TTC549 (cell line): ENCODE results near the gene KLHL26.

Experiments used
- FAIRE-seq: peaks from 2 replicates; lab custom pipeline; 2012; peaks lifted over from hg19 to GRCh38; lab: Jason Lieb, UNC

Gene KLHL26

GRCh38 chr19:18616023-18616422 is 20.8 kb upstream of the KLHL26 start:
- FAIRE-seq, result no peak

GRCh38 chr19:18617562-18617961 is 19.3 kb upstream of the KLHL26 start:
- FAIRE-seq, result no peak

DNA sequence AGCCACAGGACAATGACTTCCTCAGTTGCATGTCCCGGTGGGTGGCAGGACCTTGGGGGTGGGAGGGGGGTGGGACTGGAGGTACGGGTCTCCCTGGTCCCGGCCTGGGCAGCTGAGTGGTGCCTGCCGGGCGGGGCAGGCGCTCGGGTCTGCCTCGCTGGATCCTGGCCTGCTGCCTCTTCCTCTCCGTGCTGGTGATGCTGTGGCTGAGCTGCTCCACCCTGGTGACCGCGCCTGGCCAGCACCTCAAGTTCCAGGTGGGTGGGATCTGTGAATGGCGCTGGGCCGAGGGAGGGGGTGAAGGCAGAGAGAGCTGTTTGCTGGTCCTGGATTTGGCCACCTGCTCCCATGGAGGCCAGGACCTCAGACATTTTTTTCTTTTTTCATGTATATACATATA is 18.6 kb upstream of the KLHL26 start:
- FAIRE-seq, result no peak

GRCh38 chr19:18620311-18620710 is 16.5 kb upstream of the KLHL26 start:
- FAIRE-seq, result no peak

DNA sequence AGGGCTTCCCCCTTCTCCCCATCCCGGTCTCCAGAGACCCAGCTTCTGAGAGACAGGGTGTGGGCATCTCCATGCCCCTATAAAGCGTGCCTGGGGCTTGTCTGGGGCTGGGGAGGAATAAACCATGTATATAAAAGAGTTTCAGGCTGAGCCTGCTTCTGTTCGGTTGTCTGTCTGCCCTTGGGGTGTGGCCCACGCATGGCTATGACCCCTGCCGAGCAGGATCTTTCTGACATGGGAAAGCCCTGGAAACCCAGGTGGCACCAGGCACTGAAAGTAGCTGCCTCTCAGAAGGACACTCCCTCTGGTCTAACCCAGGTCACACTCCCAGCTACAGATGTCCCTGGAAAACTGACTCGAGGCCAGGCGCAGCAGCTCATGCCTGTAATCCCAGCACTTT is 15.9 kb upstream of the KLHL26 start:
- no peak for FAIRE-seq

- FAIRE-seq, result no peak
Observed at GRCh38 chr19:18626906-18627305, 9.9 kb upstream of the KLHL26 start.

GRCh38 chr19:18629166-18630088 is 7.4 kb upstream of the KLHL26 start:
- FAIRE-seq, result no peak

DNA sequence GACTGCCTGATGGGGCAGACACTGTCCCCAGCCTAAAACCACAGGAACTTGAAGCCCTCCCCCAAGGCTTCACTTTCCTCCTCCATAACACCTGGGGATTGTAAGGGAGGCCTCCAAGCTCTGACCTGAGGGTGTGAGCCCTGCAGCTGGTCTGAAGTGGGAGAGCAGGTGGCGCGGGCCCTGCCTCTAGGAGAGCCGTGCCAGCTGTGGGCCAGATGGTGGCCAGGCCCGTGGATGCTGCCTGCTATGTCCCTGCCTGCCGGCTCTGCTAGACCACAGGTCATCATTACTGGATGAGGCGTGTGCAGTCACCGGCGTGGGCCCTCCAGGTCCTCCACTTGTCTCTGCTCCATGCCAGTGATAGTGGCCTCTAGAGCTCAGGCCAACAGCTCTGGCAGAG is 3.5 kb upstream of the KLHL26 start:
- FAIRE-seq, result no peak

DNA sequence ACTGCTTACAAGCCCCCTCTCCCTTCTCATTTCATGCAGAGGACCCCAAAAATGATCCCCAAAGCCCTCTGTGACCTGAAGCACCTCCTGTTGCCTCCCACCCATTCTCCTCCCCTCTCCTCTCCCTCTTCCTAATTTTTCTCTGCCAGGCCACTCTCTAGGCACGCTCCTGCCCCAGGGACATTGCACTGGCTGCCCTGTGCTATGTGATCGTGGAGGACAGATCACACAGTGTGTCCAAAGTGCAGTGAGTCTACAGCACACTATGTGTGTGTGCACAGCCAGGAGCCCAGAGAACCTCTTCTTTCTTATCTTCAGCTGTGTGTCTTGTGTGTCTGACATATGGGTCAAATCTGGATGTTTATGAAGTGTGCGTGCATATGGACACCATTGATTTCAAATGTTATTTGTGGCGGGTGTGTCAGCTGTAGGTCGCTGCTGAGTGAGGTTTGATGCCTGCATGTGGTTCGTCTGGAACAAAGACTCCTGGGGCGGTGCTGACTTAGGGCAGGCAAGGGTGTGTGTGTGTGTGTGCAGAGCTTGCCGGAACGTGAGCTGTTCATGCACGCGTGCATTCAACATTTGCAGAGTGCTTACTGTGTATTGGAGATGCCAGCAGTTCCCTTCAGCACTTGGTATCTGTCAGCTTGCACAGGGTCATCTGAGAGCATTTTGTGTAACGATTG is 2.1 kb upstream of the KLHL26 start:
- FAIRE-seq, result no peak

DNA sequence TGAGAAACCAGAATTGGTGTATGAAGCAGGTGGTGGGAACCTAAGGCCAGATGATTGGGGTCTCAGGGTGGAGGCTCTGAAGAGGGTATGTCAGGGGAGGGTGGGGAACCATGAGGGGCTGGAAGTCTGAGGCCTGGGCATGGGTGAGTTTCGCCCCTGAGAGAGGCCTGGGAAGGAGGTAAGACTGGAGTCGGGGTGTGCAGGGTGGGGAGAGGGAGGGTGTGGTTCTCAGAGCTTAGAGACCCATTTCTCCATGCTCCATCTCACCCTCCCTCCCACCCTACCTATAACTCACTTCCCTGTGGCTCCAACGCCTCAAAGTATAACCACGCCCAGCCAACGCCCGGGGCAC is 1.0 kb upstream of the KLHL26 start:
- no peak for FAIRE-seq

DNA sequence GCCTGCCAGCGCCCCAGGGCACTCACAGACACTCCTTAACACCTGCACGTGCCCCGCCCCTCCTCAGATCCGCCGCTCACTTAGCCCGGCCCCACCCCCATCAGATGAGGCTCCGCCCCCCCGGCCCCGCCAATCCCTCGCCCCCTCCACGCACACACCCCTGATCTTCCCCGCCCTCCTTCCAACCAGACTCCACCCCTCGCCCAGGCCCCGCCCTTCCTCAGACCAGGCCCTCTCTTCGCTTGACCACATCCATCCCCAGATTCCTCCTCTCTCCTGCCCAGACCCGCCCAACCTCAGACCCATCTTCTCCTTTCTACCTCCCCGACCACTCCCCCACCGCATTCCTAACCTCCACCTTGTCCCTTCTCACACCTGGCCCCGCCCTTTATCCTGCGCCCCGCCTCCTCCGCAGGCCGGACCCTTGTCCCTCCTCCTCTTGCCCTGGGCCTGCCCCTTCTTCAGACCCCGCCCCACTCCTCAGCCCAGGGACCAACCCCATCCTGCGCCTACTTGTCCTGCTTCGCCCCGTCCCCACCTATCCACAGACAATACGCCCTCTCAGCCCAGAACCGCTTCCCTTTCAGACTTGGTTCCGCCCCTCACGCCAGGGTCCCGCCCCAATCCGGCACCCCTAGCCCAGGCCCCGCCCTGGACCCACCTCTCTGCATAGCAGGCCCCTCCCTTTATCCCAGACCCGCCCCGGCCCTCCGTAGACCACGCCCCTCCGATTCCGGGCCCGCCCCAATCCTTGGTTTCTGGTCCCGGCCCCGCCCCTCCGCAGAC is 452 bp upstream of the KLHL26 start:
- FAIRE-seq, result peak; percentile 68

GRCh38 chr19:18637673-18638630 is 1.1 kb downstream of the KLHL26 start:
- no peak for FAIRE-seq

- FAIRE-seq, result no peak
Observed at GRCh38 chr19:18639706-18640243, 2.9 kb downstream of the KLHL26 start.

DNA sequence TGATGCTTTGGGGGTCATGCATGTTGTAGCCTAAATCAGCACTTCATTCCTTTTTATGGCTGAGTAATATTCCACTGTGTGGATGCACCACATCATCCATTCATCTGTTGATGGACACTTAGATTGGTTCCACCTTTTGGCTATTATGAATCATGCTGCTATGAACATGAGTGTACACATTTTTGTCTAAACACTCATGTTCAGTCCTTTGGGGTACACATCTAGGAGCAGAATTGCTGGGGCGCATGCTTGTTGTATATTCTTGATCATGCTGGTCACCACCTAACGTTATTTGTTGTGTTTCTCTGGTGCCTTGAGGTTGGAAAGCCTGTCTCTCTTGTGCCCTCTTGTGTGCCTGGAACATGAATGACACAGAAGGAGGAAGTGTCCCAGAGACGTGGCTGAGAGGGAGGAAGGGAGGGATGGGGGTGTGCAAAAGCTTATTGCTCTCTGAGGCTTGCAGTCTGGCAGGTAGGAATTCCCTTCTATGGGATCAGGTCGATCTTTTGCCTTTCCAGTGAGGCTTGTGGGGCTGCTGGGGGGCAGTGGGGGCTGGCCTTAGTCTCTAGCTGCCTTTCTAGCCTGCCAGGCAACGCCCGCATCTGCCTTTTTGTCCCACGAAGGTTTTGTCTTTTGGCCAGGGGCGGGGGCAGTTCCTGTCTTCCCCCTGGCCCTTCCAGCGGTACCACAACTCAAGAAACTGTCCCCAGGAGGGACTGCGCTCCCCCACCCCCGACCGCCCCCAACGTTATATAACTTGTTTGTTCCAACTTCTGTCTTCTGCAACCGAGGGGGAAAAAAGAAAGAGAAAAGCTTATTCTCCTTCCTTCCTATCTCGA is 7.6 kb downstream of the KLHL26 start:
- no peak for FAIRE-seq

DNA sequence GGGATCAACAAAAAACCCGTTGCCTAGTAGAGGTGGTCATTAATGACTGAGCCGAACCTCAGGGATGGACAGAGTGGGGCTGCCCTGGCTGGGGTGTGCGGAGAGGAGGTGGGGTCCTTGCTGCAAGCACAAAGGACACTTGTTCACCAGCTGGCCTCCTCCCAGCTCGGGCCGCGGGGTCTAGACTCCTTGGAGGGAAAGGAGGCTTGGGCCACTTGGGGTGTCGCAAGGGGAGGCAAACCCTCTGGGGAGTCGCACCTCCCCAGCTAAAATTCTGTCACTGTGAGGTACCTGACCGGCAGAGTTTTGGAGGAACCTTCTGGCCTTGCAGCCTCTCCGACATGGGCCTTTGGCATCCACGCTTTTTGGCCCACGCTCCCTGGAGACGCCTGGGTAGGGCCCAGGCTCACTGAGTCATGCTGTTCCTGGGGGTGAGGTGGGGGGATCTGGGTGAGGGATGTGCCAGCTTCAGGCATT is 8.2 kb downstream of the KLHL26 start:
- FAIRE-seq, result no peak

- no peak for FAIRE-seq
Observed at GRCh38 chr19:18646535-18647370, 9.9 kb downstream of the KLHL26 start.

DNA sequence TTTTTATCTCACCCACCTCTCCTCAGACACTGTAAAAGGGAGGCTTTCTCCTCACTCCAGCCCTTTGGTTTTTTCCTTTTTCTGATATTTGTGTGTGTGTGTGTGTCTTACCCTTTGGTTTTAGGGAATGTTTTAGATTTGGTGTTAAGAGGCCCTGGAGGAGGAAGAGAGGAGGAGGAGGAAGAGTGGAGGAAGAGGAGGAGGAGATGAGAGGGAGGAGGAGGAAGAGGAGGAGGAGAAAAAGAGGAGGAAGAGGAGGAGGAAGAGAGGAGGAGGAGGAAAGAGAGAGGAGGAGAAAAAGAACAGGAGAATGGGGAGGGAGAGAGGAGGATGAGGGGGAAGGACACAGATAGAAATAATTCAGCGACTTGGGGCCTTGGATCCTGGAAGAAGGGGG is 10.5 kb downstream of the KLHL26 start:
- FAIRE-seq, result no peak

DNA sequence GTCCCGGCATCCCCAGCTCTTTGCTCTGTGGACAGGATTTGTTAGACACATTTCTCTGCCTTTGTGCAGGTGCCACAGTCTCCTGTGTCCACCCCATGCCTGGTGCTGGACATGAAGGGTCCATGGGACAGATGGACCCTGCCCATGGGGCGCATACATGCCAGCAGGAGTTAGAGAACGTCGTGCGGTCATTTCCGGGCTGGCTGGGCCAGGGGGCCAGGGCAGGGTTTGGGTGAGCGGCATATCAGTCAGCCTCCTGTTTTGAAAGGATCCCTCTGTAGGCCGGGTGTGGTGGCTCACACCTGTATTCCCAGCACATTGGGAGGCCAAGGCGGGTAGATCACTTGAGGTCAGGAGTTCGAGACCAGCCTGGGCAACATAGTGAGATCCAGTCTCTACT is 11.0 kb downstream of the KLHL26 start:
- no peak for FAIRE-seq

DNA sequence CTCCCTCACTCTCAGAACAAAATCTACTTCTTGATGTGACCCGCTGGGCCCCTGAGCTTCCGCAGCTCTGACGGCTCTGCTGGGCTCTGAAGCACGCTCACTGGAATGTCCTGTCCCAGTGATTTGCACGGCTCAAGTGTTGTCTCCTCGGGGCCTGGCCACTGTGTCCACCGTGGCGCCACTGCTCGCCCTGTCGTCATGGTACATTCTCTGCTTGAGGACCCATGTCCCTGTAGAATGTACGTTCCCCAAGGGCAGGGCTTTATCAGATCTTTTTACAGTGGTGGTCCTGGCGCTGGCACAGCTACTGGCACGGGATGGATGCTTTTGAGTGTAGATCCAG is 12.1 kb downstream of the KLHL26 start:
- FAIRE-seq, result no peak
